ENCODE data around the gene FAS.
A peak's percentile ranks its signal among the peaks of the same experiment; 100 is the strongest.

FAS gene

GRCh38 chr10:88980800-88981199 lies 9.8 kb upstream of the FAS start:
- Histone ChIP-seq H3K27ac (ENCODE audit: low read depth, low read length) (no peak overlapping the region), H3K36me3 (ENCODE audit: control insufficient read depth in 1 of 2, insufficient read depth in 2 of 2, low read length in 2 of 2) (no peaks in the 10 kb centered on the region), H3K9ac (ENCODE audit: low read depth in 1 of 2, low read length in 2 of 2) (no peak overlapping the region), H3K4me1 (ENCODE audit: control insufficient read depth in 1 of 2, insufficient read depth in 2 of 2, low read length in 2 of 2) (peaks cover 7 to 51% of the 10 kb centered on the region in 2 donors), H3K9me3 (ENCODE audit: control insufficient read depth in 1 of 2, low read length in 2 of 2) (no peaks in the 10 kb centered on the region), H3K27me3 (ENCODE audit: control insufficient read depth in 1 of 2, insufficient read depth in 2 of 2, low read length in 2 of 2) (no peaks in the 10 kb centered on the region), H3K4me3 (ENCODE audit: low read depth in 1 of 2, low read length in 2 of 2) (no peak overlapping the region)

- H3K9ac ChIP-seq (ENCODE audit: low read depth in 1 of 2, low read length in 2 of 2), result no peak overlapping the region
- H3K27me3 ChIP-seq (ENCODE audit: control insufficient read depth in 1 of 2, insufficient read depth in 2 of 2, low read length in 2 of 2), result no peaks in the 10 kb centered on the region
- peaks cover 5 to 51% of the 10 kb centered on the region in 2 donors for H3K4me1 ChIP-seq (ENCODE audit: control insufficient read depth in 1 of 2, insufficient read depth in 2 of 2, low read length in 2 of 2)
- H3K27ac ChIP-seq (ENCODE audit: low read depth, low read length), result no peak overlapping the region
- H3K9me3 ChIP-seq (ENCODE audit: control insufficient read depth in 1 of 2, low read length in 2 of 2), result no peaks in the 10 kb centered on the region
- H3K36me3 ChIP-seq (ENCODE audit: control insufficient read depth in 1 of 2, insufficient read depth in 2 of 2, low read length in 2 of 2), result no peaks in the 10 kb centered on the region
- no peak overlapping the region for H3K4me3 ChIP-seq (ENCODE audit: low read depth in 1 of 2, low read length in 2 of 2)
These were observed 9.2 kb upstream of the FAS start for GRCh38 chr10:88981435-88981834.

GRCh38 chr10:88982366-88982765 lies 8.2 kb upstream of the FAS start:
- no peak overlapping the region for H3K9ac ChIP-seq (ENCODE audit: low read depth in 1 of 2, low read length in 2 of 2)
- H3K4me1 ChIP-seq (ENCODE audit: control insufficient read depth in 1 of 2, insufficient read depth in 2 of 2, low read length in 2 of 2), result peaks cover 5 to 51% of the 10 kb centered on the region in 2 donors
- no peaks in the 10 kb centered on the region for H3K9me3 ChIP-seq (ENCODE audit: control insufficient read depth in 1 of 2, low read length in 2 of 2)
- H3K27me3 ChIP-seq (ENCODE audit: control insufficient read depth in 1 of 2, insufficient read depth in 2 of 2, low read length in 2 of 2), result no peaks in the 10 kb centered on the region
- no peaks in the 10 kb centered on the region for H3K36me3 ChIP-seq (ENCODE audit: control insufficient read depth in 1 of 2, insufficient read depth in 2 of 2, low read length in 2 of 2)
- no peak overlapping the region for H3K27ac ChIP-seq (ENCODE audit: low read depth, low read length)
- no peak overlapping the region for H3K4me3 ChIP-seq (ENCODE audit: low read depth in 1 of 2, low read length in 2 of 2)

- H3K36me3 ChIP-seq (ENCODE audit: control insufficient read depth in 1 of 2, insufficient read depth in 2 of 2, low read length in 2 of 2), result no peaks in the 10 kb centered on the region
- H3K9ac ChIP-seq (ENCODE audit: low read depth in 1 of 2, low read length in 2 of 2), result no peak overlapping the region
- H3K4me1 ChIP-seq (ENCODE audit: control insufficient read depth in 1 of 2, insufficient read depth in 2 of 2, low read length in 2 of 2), result peaks cover 5 to 51% of the 10 kb centered on the region in 2 donors
- H3K27ac ChIP-seq (ENCODE audit: low read depth, low read length), result peak overlapping the region; percentile 5
- H3K27me3 ChIP-seq (ENCODE audit: control insufficient read depth in 1 of 2, insufficient read depth in 2 of 2, low read length in 2 of 2), result no peaks in the 10 kb centered on the region
- H3K9me3 ChIP-seq (ENCODE audit: control insufficient read depth in 1 of 2, low read length in 2 of 2), result no peaks in the 10 kb centered on the region
- no peak overlapping the region for H3K4me3 ChIP-seq (ENCODE audit: low read depth in 1 of 2, low read length in 2 of 2)
These were observed 7.4 kb upstream of the FAS start for GRCh38 chr10:88983206-88983605.

GRCh38 chr10:88983939-88984338 lies 6.7 kb upstream of the FAS start:
- Histone ChIP-seq H3K9me3 (ENCODE audit: control insufficient read depth in 1 of 2, low read length in 2 of 2) (no peaks in the 10 kb centered on the region), H3K27ac (ENCODE audit: low read depth, low read length) (no peak overlapping the region), H3K4me1 (ENCODE audit: control insufficient read depth in 1 of 2, insufficient read depth in 2 of 2, low read length in 2 of 2) (peaks cover 5 to 51% of the 10 kb centered on the region in 2 donors), H3K27me3 (ENCODE audit: control insufficient read depth in 1 of 2, insufficient read depth in 2 of 2, low read length in 2 of 2) (no peaks in the 10 kb centered on the region), H3K9ac (ENCODE audit: low read depth in 1 of 2, low read length in 2 of 2) (no peak overlapping the region), H3K4me3 (ENCODE audit: low read depth in 1 of 2, low read length in 2 of 2) (no peak overlapping the region), H3K36me3 (ENCODE audit: control insufficient read depth in 1 of 2, insufficient read depth in 2 of 2, low read length in 2 of 2) (no peaks in the 10 kb centered on the region)

- Histone ChIP-seq H3K27ac (ENCODE audit: low read depth, low read length) (no peak overlapping the region), H3K9ac (ENCODE audit: low read depth in 1 of 2, low read length in 2 of 2) (no peak overlapping the region), H3K36me3 (ENCODE audit: control insufficient read depth in 1 of 2, insufficient read depth in 2 of 2, low read length in 2 of 2) (no peaks in the 10 kb centered on the region), H3K4me3 (ENCODE audit: low read depth in 1 of 2, low read length in 2 of 2) (no peak overlapping the region), H3K4me1 (ENCODE audit: control insufficient read depth in 1 of 2, insufficient read depth in 2 of 2, low read length in 2 of 2) (peaks cover 5 to 50% of the 10 kb centered on the region in 2 donors), H3K9me3 (ENCODE audit: control insufficient read depth in 1 of 2, low read length in 2 of 2) (no peaks in the 10 kb centered on the region), H3K27me3 (ENCODE audit: control insufficient read depth in 1 of 2, insufficient read depth in 2 of 2, low read length in 2 of 2) (no peaks in the 10 kb centered on the region)
These were observed 6.1 kb upstream of the FAS start for GRCh38 chr10:88984525-88984924.

- Histone ChIP-seq H3K27ac (ENCODE audit: low read depth, low read length) (no peak overlapping the region), H3K9ac (ENCODE audit: low read depth in 1 of 2, low read length in 2 of 2) (no peak overlapping the region), H3K9me3 (ENCODE audit: control insufficient read depth in 1 of 2, low read length in 2 of 2) (no peaks in the 10 kb centered on the region), H3K4me1 (ENCODE audit: control insufficient read depth in 1 of 2, insufficient read depth in 2 of 2, low read length in 2 of 2) (peaks cover 9 to 36% of the 10 kb centered on the region in 2 donors), H3K27me3 (ENCODE audit: control insufficient read depth in 1 of 2, insufficient read depth in 2 of 2, low read length in 2 of 2) (no peaks in the 10 kb centered on the region), H3K4me3 (ENCODE audit: low read depth in 1 of 2, low read length in 2 of 2) (no peak overlapping the region), H3K36me3 (ENCODE audit: control insufficient read depth in 1 of 2, insufficient read depth in 2 of 2, low read length in 2 of 2) (no peaks in the 10 kb centered on the region)
These were observed 3.9 kb upstream of the FAS start for GRCh38 chr10:88986549-88987242.

GRCh38 chr10:88987243-88987725 lies 3.3 kb upstream of the FAS start:
- no peaks in the 10 kb centered on the region for H3K27me3 ChIP-seq (ENCODE audit: control insufficient read depth in 1 of 2, insufficient read depth in 2 of 2, low read length in 2 of 2)
- H3K27ac ChIP-seq (ENCODE audit: low read depth, low read length), result no peak overlapping the region
- no peaks in the 10 kb centered on the region for H3K36me3 ChIP-seq (ENCODE audit: control insufficient read depth in 1 of 2, insufficient read depth in 2 of 2, low read length in 2 of 2)
- H3K9ac ChIP-seq (ENCODE audit: low read depth in 1 of 2, low read length in 2 of 2), result no peak overlapping the region
- peaks cover 14 to 34% of the 10 kb centered on the region in 2 donors for H3K4me1 ChIP-seq (ENCODE audit: control insufficient read depth in 1 of 2, insufficient read depth in 2 of 2, low read length in 2 of 2)
- H3K4me3 ChIP-seq (ENCODE audit: low read depth in 1 of 2, low read length in 2 of 2), result no peak overlapping the region
- no peaks in the 10 kb centered on the region for H3K9me3 ChIP-seq (ENCODE audit: control insufficient read depth in 1 of 2, low read length in 2 of 2)

GRCh38 chr10:88987840-88988239 lies 2.8 kb upstream of the FAS start:
- H3K36me3 ChIP-seq (ENCODE audit: control insufficient read depth in 1 of 2, insufficient read depth in 2 of 2, low read length in 2 of 2), result no peaks in the 10 kb centered on the region
- no peaks in the 10 kb centered on the region for H3K9me3 ChIP-seq (ENCODE audit: control insufficient read depth in 1 of 2, low read length in 2 of 2)
- H3K27ac ChIP-seq (ENCODE audit: low read depth, low read length), result no peak overlapping the region
- H3K9ac ChIP-seq (ENCODE audit: low read depth in 1 of 2, low read length in 2 of 2), result no peak overlapping the region
- H3K4me1 ChIP-seq (ENCODE audit: control insufficient read depth in 1 of 2, insufficient read depth in 2 of 2, low read length in 2 of 2), result peaks cover 16 to 32% of the 10 kb centered on the region in 2 donors
- no peak overlapping the region for H3K4me3 ChIP-seq (ENCODE audit: low read depth in 1 of 2, low read length in 2 of 2)
- H3K27me3 ChIP-seq (ENCODE audit: control insufficient read depth in 1 of 2, insufficient read depth in 2 of 2, low read length in 2 of 2), result no peaks in the 10 kb centered on the region

GRCh38 chr10:88989423-88989822 lies 1.2 kb upstream of the FAS start:
- H3K27ac ChIP-seq (ENCODE audit: low read depth, low read length), result no peak overlapping the region
- H3K27me3 ChIP-seq (ENCODE audit: control insufficient read depth in 1 of 2, insufficient read depth in 2 of 2, low read length in 2 of 2), result no peaks in the 10 kb centered on the region
- H3K9me3 ChIP-seq (ENCODE audit: control insufficient read depth in 1 of 2, low read length in 2 of 2), result no peaks in the 10 kb centered on the region
- H3K9ac ChIP-seq (ENCODE audit: low read depth in 1 of 2, low read length in 2 of 2), result peak overlapping the region in 1 of 2 donors; percentile 48
- H3K36me3 ChIP-seq (ENCODE audit: control insufficient read depth in 1 of 2, insufficient read depth in 2 of 2, low read length in 2 of 2), result no peaks in the 10 kb centered on the region
- H3K4me1 ChIP-seq (ENCODE audit: control insufficient read depth in 1 of 2, insufficient read depth in 2 of 2, low read length in 2 of 2), result peaks cover 15 to 32% of the 10 kb centered on the region in 2 donors
- peak overlapping the region; percentile 89 to 97 for H3K4me3 ChIP-seq (ENCODE audit: low read depth in 1 of 2, low read length in 2 of 2)
